HUES6 (cell line): ENCODE results near the gene PWWP2B.
"Not testable (repeated sequence)": the region's sequence is repeated elsewhere in the genome, so short reads cannot be mapped to it uniquely, and the experiment has no call there.

Experiments used
- H3K27ac ChIP-seq: 2 replicates; pipeline ENCODE4 v1.7.0; 2013; ENCODE audit warnings: low read depth, mild to moderate bottlenecking, low read length, inconsistent platforms
- H3K27me3 ChIP-seq: 2 replicates; pipeline ENCODE4 v1.6.1; 2013; ENCODE audit warnings: low read length; ENCODE audit not compliant: control insufficient read depth, insufficient read depth
- H3K36me3 ChIP-seq: 2 replicates; pipeline ENCODE4 v1.6.1; 2013; ENCODE audit warnings: low read length; ENCODE audit not compliant: control insufficient read depth, insufficient read depth
- H3K4me1 ChIP-seq: 2 replicates; pipeline ENCODE4 v1.6.1; 2013; ENCODE audit warnings: low read length; ENCODE audit not compliant: control insufficient read depth, insufficient read depth
- H3K4me3 ChIP-seq: 2 replicates; pipeline ENCODE4 v1.5.1; 2013; ENCODE audit warnings: low read depth, low read length
- H3K9ac ChIP-seq: one replicate; pipeline ENCODE4 v1.6.1; 2013; ENCODE audit warnings: mild to moderate bottlenecking, low read length
- H3K9me3 ChIP-seq: 2 replicates; pipeline ENCODE4 v1.6.1; 2013; ENCODE audit warnings: low read depth, low read length; ENCODE audit not compliant: control insufficient read depth, insufficient read depth

The PWWP2B gene

DNA sequence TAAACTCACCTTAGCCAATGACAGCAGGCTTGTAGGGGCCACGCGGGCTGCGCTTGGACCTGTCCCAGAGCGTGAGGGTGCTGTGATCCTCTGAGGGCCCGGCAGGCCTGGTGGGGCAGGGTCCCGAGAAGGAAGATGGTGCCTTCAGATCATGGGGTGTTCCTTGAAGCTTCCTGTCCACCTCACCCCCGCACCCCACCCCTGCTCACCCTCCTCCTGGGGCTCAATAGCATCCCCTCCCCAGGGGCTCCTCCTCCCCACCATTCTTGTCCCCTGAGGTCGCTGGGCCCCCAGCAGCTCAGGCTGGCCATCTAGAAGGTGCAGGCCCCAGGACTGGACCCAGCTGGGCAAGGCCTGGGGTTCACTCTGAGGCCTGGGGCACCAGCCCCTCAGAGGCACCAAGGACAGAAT lies 33.9 kb downstream of the PWWP2B start:
- H3K9ac ChIP-seq: no peak overlapping the region
- no peaks in the 10 kb centered on the region for H3K36me3 ChIP-seq
- H3K27ac ChIP-seq: no peak overlapping the region
- no peaks in the 10 kb centered on the region for H3K27me3 ChIP-seq
- no peaks in the 10 kb centered on the region for H3K4me1 ChIP-seq
- H3K4me3 ChIP-seq: no peak overlapping the region
- H3K9me3 ChIP-seq: no peaks in the 10 kb centered on the region

DNA sequence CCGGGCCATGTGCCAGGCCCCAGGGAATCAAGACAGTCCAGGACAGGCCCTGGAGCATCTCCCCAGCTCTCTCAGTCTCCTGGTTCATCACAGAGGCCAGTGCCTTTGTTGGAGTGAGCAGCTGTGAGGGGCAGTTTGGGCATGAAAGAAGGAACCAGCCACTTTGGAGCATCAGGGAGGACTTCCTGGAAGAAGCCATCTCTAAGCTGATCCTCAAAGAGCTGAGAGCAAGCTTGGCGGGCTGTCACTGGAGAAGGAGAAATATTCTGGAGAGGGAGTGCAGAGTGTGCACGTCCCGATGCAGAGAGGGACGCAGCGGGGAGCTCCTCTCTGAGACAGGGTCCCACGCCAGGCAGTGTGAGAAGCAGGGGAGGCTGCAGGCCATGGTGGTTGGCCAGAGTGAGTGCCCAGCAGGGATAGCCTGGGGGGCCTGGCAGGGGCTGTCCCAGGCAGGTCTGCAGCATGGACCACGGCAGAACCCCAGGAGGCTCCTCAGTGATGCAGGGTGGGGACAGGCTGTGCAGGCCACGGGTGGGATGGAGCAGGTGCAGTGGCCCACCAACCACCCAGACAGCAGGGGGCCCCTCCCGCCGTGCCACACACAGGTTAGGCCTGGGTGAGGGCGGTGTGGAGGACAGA lies 34.7 kb downstream of the PWWP2B start:
- Histone ChIP-seq H3K36me3 (no peaks in the 10 kb centered on the region), H3K9me3 (no peaks in the 10 kb centered on the region), H3K27me3 (no peaks in the 10 kb centered on the region), H3K4me3 (no peak overlapping the region), H3K4me1 (no peaks in the 10 kb centered on the region), H3K27ac (no peak overlapping the region), H3K9ac (no peak overlapping the region)

DNA sequence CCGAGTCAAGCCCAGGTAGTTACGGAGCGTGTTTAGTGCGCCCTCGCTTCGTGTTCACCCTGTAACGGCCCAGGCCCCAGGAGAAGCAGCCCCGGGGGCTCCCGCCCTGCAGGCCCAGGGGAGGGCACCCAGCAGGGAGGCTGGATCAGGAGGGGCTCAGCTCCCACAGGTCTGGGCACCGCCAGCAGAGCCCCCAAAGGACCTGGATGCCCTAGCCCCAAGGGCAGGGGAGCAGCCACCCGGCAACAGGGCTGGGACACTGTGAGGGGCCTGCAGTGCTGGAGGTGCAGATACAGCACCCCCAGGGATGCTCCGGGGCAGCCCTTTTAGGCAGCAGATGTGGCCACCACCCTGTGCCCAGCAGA lies 35.2 kb downstream of the PWWP2B start:
- Histone ChIP-seq H3K9me3 (no peaks in the 10 kb centered on the region), H3K4me1 (no peaks in the 10 kb centered on the region), H3K27me3 (no peaks in the 10 kb centered on the region), H3K9ac (no peak overlapping the region), H3K27ac (no peak overlapping the region), H3K4me3 (no peak overlapping the region), H3K36me3 (no peaks in the 10 kb centered on the region)

DNA sequence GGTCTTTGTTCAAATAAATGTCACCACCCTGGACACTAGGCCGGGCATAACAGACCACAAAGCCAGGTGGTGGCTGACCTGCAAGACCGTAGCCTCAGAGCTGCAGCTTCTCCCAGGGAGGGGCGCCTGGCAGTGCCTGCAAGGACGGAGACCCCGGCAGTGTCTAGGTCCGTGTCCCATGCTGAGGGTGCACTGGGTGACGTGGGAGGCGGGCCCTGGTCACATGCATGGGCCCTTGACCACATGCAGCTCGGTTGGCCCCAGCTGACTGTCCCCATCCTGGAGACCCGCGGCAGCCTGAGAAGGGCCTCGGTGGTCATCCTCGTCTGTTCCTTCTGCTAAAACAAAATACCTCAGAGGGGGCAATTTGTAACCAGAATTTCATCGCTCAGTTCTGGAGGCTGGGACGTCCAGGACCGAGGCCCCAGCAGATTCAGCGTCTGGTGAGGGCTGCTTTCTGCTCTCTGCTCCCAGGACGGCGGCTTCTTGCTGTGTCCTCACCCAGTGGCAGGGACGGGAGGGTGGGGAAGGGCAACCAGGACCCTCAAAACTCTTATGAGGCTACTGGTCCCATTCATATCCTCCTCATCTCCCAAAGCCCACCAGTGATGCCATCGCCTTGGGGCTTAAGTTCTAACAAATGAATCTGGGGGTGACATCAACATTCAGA lies 36.8 kb downstream of the PWWP2B start:
- Histone ChIP-seq H3K4me1 (no peaks in the 10 kb centered on the region; the same call in 1 of the 2 replicates), H3K27ac (no peak overlapping the region), H3K9ac (no peak overlapping the region)

DNA sequence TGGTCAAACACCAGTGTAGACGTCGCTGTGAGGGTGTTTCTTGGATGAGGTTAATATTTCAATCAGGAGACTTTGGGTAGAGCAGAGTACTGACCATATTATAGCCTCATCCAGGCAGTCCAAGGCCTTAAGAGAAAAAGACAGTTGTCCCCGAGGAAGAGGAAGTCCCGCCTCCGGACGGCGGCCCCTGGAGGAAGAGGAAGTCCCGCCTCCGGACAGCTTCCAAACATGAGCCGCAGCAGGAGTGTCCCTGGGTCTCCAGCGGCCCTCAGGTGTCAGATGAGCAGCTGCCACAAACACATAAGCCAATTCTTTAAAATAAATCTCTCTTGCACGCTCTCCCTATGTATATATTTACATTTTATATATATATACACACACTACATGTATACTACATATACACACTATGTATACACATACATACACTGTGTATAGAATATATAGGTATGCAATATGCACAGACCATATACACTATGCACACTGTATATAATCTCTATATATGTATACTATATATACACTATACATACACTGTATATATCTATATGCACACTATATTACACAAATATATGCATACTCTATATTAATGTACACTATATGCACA lies 37.5 kb downstream of the PWWP2B start:
- Histone ChIP-seq H3K9ac (no peak overlapping the region), H3K27me3 (no peaks in the 10 kb centered on the region), H3K4me3 (no peak overlapping the region), H3K36me3 (no peaks in the 10 kb centered on the region), H3K4me1 (no peaks in the 10 kb centered on the region; the same call in 1 of the 2 replicates), H3K27ac (no peak overlapping the region), H3K9me3 (no peaks in the 10 kb centered on the region)

More for the DNA sequence above, 36.8 kb downstream of the PWWP2B start:
- H3K27me3 ChIP-seq: no peaks in the 10 kb centered on the region
- H3K36me3 ChIP-seq: no peaks in the 10 kb centered on the region
- H3K9me3 ChIP-seq: no peaks in the 10 kb centered on the region
- H3K4me3 ChIP-seq: no peak overlapping the region

DNA sequence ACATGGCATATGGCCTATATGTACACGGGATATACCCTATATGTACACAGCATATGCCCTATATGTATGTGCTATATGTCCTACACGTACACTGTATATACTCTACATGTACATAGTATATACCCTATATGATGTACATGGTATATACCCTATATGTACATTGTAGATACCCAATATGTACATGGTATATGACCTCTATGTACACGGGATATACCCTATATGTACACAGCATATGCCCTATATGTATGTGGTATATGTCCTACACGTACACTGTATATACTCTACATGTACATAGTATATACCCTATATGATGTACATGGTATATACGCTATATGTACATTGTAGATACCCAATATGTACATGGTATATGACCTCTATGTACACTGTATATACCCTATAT lies 38.3 kb downstream of the PWWP2B start:
- not testable (repeated sequence) for H3K4me1 ChIP-seq, H3K27me3 ChIP-seq, H3K36me3 ChIP-seq

DNA sequence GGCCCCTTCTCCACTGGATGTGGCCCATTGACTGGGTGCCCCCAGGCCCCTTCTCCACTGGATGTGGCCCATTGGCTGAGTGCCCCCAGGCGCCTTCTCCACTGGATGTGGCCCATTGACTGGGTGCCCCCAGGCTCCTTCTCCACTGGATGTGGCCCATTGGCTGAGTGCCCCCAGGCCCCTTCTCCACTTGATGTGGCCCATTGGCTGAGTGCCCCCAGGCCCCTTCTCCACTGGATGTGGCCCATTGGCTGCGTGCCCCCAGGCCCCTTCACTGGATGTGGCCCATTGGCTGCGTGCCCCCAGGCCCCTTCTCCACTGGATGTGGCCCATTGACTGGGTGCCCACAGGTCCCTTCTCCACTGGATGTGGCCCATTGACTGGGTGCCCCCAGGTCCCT lies 39.1 kb downstream of the PWWP2B start:
- H3K4me3 ChIP-seq, H3K36me3 ChIP-seq, H3K4me1 ChIP-seq, H3K9ac ChIP-seq, H3K27ac ChIP-seq, H3K27me3 ChIP-seq, H3K9me3 ChIP-seq: not testable (repeated sequence)

More for the DNA sequence above, 38.3 kb downstream of the PWWP2B start:
- H3K9ac ChIP-seq, H3K9me3 ChIP-seq, H3K27ac ChIP-seq, H3K4me3 ChIP-seq: not testable (repeated sequence)

DNA sequence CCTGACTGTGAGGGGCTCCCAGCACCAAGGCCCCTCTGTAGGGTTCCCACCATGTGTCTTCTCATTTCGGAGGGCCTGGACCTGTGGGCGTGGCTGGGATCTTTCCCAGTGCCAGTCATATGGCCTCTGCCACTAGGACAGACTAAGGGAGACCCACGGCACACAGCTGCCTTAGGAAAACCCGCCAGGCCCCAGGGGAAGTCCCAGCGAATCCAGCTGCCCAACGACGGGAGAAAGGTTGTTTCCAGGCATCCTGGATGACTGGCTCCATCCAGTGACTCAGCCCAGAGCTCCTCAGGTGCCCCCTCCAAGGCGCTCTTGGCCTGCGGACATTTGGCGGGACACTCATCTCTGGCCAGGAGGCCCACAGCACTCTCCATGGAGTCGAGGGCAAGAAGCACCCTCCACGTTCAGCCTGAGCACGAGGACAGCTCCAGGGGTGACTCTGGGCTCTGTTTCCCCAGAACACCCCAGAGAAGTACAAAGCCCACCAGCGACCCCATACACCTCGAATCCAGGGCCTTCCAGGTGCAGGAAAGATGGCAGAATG lies 39.9 kb downstream of the PWWP2B start:
- no peak overlapping the region for H3K4me3 ChIP-seq
- H3K36me3 ChIP-seq: no peaks in the 10 kb centered on the region
- H3K27ac ChIP-seq: no peak overlapping the region
- H3K27me3 ChIP-seq: no peaks in the 10 kb centered on the region
- no peaks in the 10 kb centered on the region; the same call in 1 of the 2 replicates for H3K4me1 ChIP-seq
- H3K9ac ChIP-seq: no peak overlapping the region
- no peaks in the 10 kb centered on the region for H3K9me3 ChIP-seq

DNA sequence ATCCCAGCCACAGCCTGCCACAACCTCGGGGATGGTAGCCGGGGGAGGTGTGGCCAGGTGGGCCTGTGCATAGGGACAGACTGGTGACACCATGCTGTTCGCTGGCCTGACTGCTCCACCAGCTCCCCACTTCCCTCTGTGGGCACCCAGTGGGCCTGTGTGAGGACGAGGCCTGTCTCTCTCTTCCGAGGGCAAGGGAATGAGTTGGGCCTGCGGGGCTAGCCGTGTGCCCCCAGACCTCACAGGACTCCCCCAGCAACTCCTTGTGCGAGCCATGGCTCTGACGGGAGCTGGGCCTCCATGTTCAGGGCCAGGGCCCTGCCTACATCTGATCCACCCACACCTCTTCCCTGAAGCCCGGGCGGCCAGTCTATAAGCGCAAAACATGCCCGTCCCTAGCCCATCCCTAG lies 40.5 kb downstream of the PWWP2B start:
- no peaks in the 10 kb centered on the region; the same call in 1 of the 2 replicates for H3K4me1 ChIP-seq
- H3K9me3 ChIP-seq: no peaks in the 10 kb centered on the region
- no peak overlapping the region for H3K27ac ChIP-seq
- no peaks in the 10 kb centered on the region for H3K36me3 ChIP-seq
- H3K9ac ChIP-seq: no peak overlapping the region
- H3K27me3 ChIP-seq: no peaks in the 10 kb centered on the region
- no peak overlapping the region for H3K4me3 ChIP-seq

DNA sequence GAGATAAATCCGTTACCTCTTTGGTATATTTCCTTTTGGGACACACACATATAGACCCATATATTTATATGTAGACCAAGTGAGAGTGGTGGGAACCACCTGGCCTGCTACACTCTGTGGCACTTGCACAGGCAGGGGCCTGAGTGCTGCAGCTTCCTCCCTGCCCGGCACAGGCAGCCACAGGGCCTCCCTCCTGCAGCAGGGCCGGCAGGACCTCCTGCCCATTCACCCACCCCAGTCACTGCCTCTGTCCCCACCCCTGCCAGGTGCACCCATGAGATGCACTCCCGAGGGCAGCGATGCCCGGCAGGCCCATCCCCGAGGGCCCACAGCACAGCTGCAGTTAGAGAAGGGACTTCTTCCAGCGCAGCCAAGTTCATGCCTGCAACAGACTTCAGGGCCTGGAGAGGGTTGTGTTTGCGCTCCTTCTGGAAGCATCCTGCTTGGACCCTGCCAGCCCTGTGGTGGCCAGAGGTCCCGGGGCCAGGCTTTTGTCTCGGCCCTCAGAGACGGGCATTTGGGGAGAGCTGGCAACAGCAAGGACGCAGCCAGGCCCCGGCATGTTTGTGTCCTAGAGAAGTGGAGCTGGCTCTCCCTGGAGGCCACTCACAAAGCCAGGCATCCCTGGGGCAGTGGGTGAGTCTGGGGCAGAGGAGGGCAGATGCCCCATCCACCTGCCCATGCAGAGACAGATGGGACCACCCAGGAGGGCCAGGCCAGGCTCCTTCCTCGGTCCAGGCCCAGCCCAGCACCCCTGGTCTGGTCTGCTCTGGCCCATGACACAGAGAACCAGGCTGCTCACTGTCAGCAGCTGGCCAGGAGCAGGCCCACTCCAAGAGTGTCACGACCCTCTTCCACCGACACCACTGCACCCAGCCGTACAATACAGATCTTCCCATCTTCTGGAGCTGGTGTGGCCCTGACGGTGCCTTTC lies 41.4 kb downstream of the PWWP2B start:
- Histone ChIP-seq H3K4me1 (no peaks in the 10 kb centered on the region; the same call in 1 of the 2 replicates), H3K9me3 (no peaks in the 10 kb centered on the region), H3K4me3 (no peak overlapping the region), H3K27ac (peak overlapping the region; percentile 34; the same call in 1 of the 2 replicates), H3K36me3 (no peaks in the 10 kb centered on the region), H3K27me3 (no peaks in the 10 kb centered on the region), H3K9ac (no peak overlapping the region)
